ENCODE data around the gene PTPN6. TPM values are rescaled to one million over a fixed set of nuclear protein-coding genes. Genes with fewer than 3 reads are reported as not detected.

The PTPN6 gene
- total RNA-seq, 4 donors from 2014 or later, result 18.5 to 59.1 (median 39.4) TPM

DNA sequence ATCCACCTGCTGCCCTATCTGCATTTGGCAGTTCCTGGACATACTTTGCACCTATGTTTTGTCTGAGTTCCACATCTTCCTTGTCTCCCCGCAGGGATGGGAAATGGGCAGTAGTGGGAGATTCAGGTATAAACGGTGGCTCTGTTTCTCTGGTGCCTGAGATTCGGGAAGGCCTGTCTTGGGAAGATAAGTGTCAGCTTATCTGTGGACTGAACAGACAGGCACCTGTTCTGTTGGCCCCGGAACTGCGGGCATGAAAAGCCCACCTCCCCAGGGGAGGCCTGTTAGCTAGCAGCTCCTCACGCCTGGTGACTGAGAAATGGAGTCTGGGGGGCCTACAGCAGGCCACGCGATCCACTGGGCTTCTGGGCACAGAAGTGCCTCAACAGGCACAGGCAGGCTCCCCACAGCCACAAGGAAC, 13.5 kb downstream of the PTPN6 start:
- peak in 1 of 2 donors; percentile 59 for DNase-seq (ENCODE audit: low spot score in 2 of 2)
- no peaks in the 10 kb centered on the region for H3K9me3 ChIP-seq
- 49% methylated on average over 4 of the region's 8 CpGs for WGBS
- TF ChIP-seq EP300 (IDR thresholded peaks at IDR 0.05) (no peak), POLR2A (IDR thresholded peaks at IDR 0.05) (no peak), POLR2AphosphoS5 (IDR thresholded peaks at IDR 0.05) (no peak)
- TF ChIP-seq, protein P1, sequence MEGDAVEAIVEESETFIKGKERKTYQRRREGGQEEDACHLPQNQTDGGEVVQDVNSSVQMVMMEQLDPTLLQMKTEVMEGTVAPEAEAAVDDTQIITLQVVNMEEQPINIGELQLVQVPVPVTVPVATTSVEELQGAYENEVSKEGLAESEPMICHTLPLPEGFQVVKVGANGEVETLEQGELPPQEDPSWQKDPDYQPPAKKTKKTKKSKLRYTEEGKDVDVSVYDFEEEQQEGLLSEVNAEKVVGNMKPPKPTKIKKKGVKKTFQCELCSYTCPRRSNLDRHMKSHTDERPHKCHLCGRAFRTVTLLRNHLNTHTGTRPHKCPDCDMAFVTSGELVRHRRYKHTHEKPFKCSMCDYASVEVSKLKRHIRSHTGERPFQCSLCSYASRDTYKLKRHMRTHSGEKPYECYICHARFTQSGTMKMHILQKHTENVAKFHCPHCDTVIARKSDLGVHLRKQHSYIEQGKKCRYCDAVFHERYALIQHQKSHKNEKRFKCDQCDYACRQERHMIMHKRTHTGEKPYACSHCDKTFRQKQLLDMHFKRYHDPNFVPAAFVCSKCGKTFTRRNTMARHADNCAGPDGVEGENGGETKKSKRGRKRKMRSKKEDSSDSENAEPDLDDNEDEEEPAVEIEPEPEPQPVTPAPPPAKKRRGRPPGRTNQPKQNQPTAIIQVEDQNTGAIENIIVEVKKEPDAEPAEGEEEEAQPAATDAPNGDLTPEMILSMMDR (IDR thresholded peaks at IDR 0.05), result no peak
- peak overlapping the region; percentile 60 for H3K4me3 ChIP-seq
- no peaks in the 10 kb centered on the region for H3K27me3 ChIP-seq
- H3K27ac ChIP-seq, result peak overlapping the region; percentile 93
- H3K36me3 ChIP-seq, result peaks cover 40% of the 10 kb centered on the region
- H3K4me1 ChIP-seq, result peaks cover 85% of the 10 kb centered on the region

DNA sequence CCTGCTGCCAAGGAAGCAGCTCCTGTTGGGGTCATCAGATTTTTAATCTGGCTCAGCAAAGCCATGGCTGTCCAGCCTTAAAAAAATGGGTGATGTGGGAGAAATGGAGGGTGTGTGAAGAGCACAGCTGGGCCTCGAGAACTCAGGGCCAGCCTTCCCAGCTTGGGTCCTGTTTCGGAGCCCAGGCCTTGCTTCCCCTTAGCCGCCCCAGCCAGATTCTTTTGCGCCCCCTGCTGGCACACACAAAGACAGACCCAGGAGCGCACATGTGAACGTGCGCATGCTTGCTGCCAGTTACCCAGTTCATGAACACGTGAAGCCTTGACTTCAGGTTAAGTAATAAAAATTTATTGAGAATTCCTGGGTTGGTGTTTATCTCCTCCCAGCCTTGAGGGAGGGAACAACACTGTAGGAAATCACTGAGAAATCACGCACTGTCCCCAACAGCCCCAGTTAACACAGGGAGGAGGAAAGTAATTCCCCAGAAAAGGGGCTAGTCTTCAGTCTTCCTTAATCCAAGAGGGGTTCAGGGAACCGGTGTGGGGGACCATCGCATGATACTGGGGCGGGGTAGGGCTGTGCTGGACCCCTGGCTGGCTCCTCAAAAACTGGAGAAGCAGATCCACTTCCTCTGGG, 14.0 kb downstream of the PTPN6 start:
- DNase-seq (ENCODE audit: low spot score in 2 of 2), result peak; percentile 91 to 95
- H3K4me1 ChIP-seq, result peaks cover 84% of the 10 kb centered on the region

DNA sequence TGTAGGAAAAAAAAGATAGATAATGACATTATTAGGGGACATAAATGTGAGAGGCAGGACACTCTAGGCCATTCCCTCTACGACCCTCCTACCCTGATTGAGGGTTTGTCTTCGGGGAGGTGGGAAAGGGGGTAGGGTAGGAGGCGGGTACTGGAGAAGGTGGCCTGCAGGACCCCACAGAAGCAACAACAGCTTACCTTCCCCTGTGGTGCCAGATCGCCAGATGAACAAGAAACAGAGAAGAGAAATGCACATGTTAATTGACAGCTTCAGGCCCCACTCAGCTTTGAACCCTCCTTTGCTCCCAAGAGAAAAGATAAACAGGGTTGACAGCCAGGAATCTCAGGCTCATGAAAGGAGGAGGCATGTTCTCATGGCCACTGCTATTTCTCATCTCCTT, 14.6 kb downstream of the PTPN6 start:
- H3K4me3 ChIP-seq, result no peak overlapping the region
- 77% methylated on average over 4 of the region's 4 CpGs for WGBS
- H3K36me3 ChIP-seq, result peaks cover 40% of the 10 kb centered on the region
- H3K4me1 ChIP-seq, result peaks cover 78% of the 10 kb centered on the region
- H3K9me3 ChIP-seq, result no peaks in the 10 kb centered on the region
- H3K27me3 ChIP-seq, result no peaks in the 10 kb centered on the region
- H3K27ac ChIP-seq, result peak overlapping the region; percentile 69
- TF ChIP-seq EP300 (IDR thresholded peaks at IDR 0.05) (no peak), POLR2A (IDR thresholded peaks at IDR 0.05) (no peak), POLR2AphosphoS5 (IDR thresholded peaks at IDR 0.05) (no peak)
- TF ChIP-seq, protein P1 (IDR thresholded peaks at IDR 0.05), result no peak
- DNase-seq (ENCODE audit: low spot score in 2 of 2), result no peak

More for the DNA sequence above, 14.0 kb downstream of the PTPN6 start:
- Histone ChIP-seq H3K36me3 (peaks cover 40% of the 10 kb centered on the region), H3K4me3 (peak overlapping the region; percentile 60), H3K9me3 (no peaks in the 10 kb centered on the region), H3K27me3 (no peaks in the 10 kb centered on the region), H3K27ac (peak overlapping the region; percentile 93)
- TF ChIP-seq POLR2A (IDR thresholded peaks at IDR 0.05) (no peak), EP300 (IDR thresholded peaks at IDR 0.05) (no peak), POLR2AphosphoS5 (IDR thresholded peaks at IDR 0.05) (peak in 2 of 3 donors; percentile 28 to 70)
- TF ChIP-seq, protein P1 (IDR thresholded peaks at IDR 0.05), result peak; percentile 89 to 92
- WGBS, result 22% methylated on average over 8 of the region's 12 CpGs

DNA sequence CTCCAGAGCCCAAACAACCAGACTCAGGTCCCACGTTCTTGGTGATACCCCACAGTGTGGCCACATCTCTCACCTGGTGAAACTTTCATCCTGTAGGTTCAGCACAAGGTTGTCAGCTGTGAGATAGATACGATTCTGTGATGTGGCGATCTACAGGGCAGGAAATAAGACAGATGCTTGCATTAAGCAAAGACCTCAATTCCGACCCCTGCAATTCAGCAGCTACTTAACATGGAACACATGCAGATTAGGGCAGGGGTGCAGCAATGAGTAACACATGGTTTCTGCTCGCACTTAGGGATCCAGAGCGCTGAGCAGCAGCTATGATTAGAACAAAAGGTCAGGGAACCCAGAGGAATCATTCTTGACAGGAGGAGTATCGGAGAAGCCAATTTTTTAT, 15.2 kb downstream of the PTPN6 start:
- no peak for TF ChIP-seq EP300 (IDR thresholded peaks at IDR 0.05)
- TF ChIP-seq POLR2A (IDR thresholded peaks at IDR 0.05), result no peak
- TF ChIP-seq, protein P1 (IDR thresholded peaks at IDR 0.05), result no peak
- TF ChIP-seq POLR2AphosphoS5 (IDR thresholded peaks at IDR 0.05), result no peak
- Histone ChIP-seq H3K4me1 (peaks cover 72% of the 10 kb centered on the region), H3K27ac (no peak overlapping the region), H3K36me3 (peaks cover 40% of the 10 kb centered on the region), H3K27me3 (no peaks in the 10 kb centered on the region), H3K4me3 (no peak overlapping the region), H3K9me3 (no peaks in the 10 kb centered on the region)
- WGBS, result 71% methylated on average over 7 of the region's 7 CpGs
- no peak for DNase-seq (ENCODE audit: low spot score in 2 of 2)

DNA sequence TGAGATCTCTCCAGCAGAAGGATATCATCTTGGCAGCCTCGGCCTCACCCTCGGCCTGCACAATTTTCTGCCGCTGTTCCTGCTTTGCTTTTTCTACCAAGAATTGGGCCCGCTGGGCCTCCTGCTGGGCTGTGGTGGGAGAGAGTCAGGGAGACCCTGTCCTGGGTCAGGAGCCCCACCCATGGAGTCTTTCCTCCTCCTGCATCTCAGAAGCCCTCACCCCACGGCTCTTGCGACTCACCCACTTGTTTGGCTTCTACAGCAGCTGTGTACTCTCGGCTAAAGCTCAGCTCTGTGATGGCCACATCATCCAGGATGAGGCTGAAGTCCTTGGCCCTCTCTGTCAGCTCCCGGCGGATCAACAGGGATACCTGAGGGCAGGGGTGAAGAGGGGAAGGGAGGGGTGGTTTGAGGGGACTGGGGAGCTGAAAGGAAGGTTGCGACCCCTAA, 16.5 kb downstream of the PTPN6 start:
- DNase-seq (ENCODE audit: low spot score in 2 of 2), result no peak
- TF ChIP-seq POLR2A (IDR thresholded peaks at IDR 0.05) (no peak), EP300 (IDR thresholded peaks at IDR 0.05) (no peak), POLR2AphosphoS5 (IDR thresholded peaks at IDR 0.05) (no peak)
- TF ChIP-seq, protein P1 (IDR thresholded peaks at IDR 0.05), result no peak
- H3K4me3 ChIP-seq, result no peak overlapping the region
- WGBS, result 77% methylated on average over 9 of the region's 10 CpGs
- H3K27me3 ChIP-seq, result no peaks in the 10 kb centered on the region
- H3K27ac ChIP-seq, result no peak overlapping the region
- H3K9me3 ChIP-seq, result no peaks in the 10 kb centered on the region
- H3K36me3 ChIP-seq, result peaks cover 40% of the 10 kb centered on the region
- peaks cover 68% of the 10 kb centered on the region for H3K4me1 ChIP-seq

All from suprapubic skin (tissue), 4 donors.